ENCODE results near the gene FBN1. TPM values are rescaled to one million over a fixed set of nuclear protein-coding genes. Genes with fewer than 3 reads are reported as not detected.

Gene FBN1
- total RNA-seq, 1 donor from 2014 or later: 1,183 TPM

- H3K4me1 Mint-ChIP-seq (ENCODE audit: low read depth): peaks cover 53% of the 10 kb centered on the region
- H3K9me3 Mint-ChIP-seq (ENCODE audit: low read depth): no peaks in the 10 kb centered on the region
- DNase-seq (ENCODE audit: low spot score): no peak
- peak overlapping the region; percentile 91 for H3K27ac Mint-ChIP-seq (ENCODE audit: unreplicated experiment)
- no peaks in the 10 kb centered on the region for H3K27me3 Mint-ChIP-seq (ENCODE audit: low read depth)
- TF ChIP-seq, protein P1, sequence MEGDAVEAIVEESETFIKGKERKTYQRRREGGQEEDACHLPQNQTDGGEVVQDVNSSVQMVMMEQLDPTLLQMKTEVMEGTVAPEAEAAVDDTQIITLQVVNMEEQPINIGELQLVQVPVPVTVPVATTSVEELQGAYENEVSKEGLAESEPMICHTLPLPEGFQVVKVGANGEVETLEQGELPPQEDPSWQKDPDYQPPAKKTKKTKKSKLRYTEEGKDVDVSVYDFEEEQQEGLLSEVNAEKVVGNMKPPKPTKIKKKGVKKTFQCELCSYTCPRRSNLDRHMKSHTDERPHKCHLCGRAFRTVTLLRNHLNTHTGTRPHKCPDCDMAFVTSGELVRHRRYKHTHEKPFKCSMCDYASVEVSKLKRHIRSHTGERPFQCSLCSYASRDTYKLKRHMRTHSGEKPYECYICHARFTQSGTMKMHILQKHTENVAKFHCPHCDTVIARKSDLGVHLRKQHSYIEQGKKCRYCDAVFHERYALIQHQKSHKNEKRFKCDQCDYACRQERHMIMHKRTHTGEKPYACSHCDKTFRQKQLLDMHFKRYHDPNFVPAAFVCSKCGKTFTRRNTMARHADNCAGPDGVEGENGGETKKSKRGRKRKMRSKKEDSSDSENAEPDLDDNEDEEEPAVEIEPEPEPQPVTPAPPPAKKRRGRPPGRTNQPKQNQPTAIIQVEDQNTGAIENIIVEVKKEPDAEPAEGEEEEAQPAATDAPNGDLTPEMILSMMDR (IDR thresholded peaks at IDR 0.05): no peak
- no peak overlapping the region for H3K4me3 Mint-ChIP-seq (ENCODE audit: unreplicated experiment)
- H3K36me3 Mint-ChIP-seq (ENCODE audit: low read depth): peaks cover 65% of the 10 kb centered on the region
Measured at GRCh38 chr15:48494631-48495030, 150.9 kb downstream of the FBN1 start.

DNA sequence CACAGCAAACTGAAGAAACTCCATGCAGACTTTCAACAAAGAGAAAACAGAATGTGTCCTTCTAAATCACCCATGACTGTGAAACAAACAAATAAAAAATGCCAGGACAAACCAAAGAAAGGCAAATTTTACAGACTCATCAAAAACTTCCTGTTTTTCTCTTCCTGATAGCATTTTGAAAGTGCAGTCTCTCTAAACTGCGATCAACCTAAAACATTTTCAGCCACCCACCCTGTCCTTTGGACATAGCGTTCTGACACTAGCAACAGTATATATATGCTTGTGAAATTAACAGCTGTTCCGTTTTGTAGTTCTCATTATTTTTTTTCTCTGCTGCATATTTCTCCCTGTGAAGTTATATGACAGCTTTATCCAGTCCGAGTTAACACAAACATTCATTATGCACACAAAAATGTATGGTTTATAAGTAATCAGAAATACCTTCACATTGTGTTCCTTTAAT is 151.7 kb downstream of the FBN1 start:
- no peak for DNase-seq (ENCODE audit: low spot score)
- peak overlapping the region; percentile 91 for H3K27ac Mint-ChIP-seq (ENCODE audit: unreplicated experiment)
- H3K4me1 Mint-ChIP-seq (ENCODE audit: low read depth): peaks cover 53% of the 10 kb centered on the region
- TF ChIP-seq, protein P1 (IDR thresholded peaks at IDR 0.05): no peak
- peaks cover 64% of the 10 kb centered on the region for H3K36me3 Mint-ChIP-seq (ENCODE audit: low read depth)
- H3K27me3 Mint-ChIP-seq (ENCODE audit: low read depth): no peaks in the 10 kb centered on the region
- no peaks in the 10 kb centered on the region for H3K9me3 Mint-ChIP-seq (ENCODE audit: low read depth)
- peak overlapping the region; percentile 17 for H3K4me3 Mint-ChIP-seq (ENCODE audit: unreplicated experiment)

- Mint-ChIP-seq H3K9me3 (ENCODE audit: low read depth) (no peaks in the 10 kb centered on the region), H3K36me3 (ENCODE audit: low read depth) (peaks cover 61% of the 10 kb centered on the region), H3K4me1 (ENCODE audit: low read depth) (peaks cover 53% of the 10 kb centered on the region), H3K4me3 (ENCODE audit: unreplicated experiment) (no peak overlapping the region), H3K27me3 (ENCODE audit: low read depth) (no peaks in the 10 kb centered on the region), H3K27ac (ENCODE audit: unreplicated experiment) (peak overlapping the region; percentile 91)
- TF ChIP-seq, protein P1 (IDR thresholded peaks at IDR 0.05): no peak
- DNase-seq (ENCODE audit: low spot score): no peak
Measured at GRCh38 chr15:48493084-48493762, 152.3 kb downstream of the FBN1 start.

DNA sequence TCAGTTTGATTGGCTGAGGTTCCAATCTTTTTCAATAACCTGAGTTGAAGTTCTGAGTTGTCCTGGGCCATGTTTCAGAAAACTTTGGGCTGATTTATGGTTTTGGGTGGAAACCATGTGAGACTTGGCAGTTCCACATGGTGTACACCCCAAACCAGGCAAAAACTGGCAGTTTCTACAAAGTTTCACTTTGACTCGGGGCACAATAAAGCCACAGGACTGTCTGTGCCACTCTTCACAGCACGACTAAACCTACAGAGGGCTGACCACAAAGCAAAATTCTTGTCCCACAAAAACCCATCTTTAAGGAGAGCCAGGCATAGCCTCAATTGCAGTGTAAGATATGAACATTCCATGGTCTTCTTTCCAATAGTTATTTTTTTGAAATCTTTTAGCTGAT is 159.3 kb downstream of the FBN1 start:
- Mint-ChIP-seq H3K27ac (ENCODE audit: unreplicated experiment) (peak overlapping the region; percentile 4), H3K4me3 (ENCODE audit: unreplicated experiment) (no peak overlapping the region), H3K4me1 (ENCODE audit: low read depth) (peaks cover 29% of the 10 kb centered on the region), H3K9me3 (ENCODE audit: low read depth) (no peaks in the 10 kb centered on the region), H3K36me3 (ENCODE audit: low read depth) (peaks cover 68% of the 10 kb centered on the region), H3K27me3 (ENCODE audit: low read depth) (no peaks in the 10 kb centered on the region)
- TF ChIP-seq, protein P1 (IDR thresholded peaks at IDR 0.05): no peak
- no peak for DNase-seq (ENCODE audit: low spot score)

DNA sequence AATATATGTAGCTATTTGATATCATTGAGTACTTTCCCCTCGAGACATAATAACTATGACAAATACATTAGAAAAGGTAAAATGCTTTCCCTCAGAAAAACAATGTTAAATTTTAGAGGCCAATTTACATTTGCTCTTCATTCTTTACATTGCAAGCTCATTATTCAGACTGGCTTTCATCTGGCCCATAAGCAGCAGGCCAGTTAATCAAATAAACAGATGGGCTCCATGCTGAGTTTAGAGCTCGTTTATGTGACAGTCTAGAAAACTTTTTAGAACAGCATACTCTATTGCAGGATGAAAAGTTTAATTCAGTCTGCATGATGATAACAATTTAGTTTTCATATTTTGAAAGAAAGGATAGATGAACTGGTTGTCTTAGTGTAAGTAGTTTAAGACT is 163.7 kb downstream of the FBN1 start:
- no peaks in the 10 kb centered on the region for H3K27me3 Mint-ChIP-seq (ENCODE audit: low read depth)
- no peak for DNase-seq (ENCODE audit: low spot score)
- TF ChIP-seq, protein P1 (IDR thresholded peaks at IDR 0.05): no peak
- peaks cover 61% of the 10 kb centered on the region for H3K4me1 Mint-ChIP-seq (ENCODE audit: low read depth)
- H3K9me3 Mint-ChIP-seq (ENCODE audit: low read depth): no peaks in the 10 kb centered on the region
- peak overlapping the region; percentile 62 for H3K27ac Mint-ChIP-seq (ENCODE audit: unreplicated experiment)
- H3K4me3 Mint-ChIP-seq (ENCODE audit: unreplicated experiment): no peak overlapping the region
- H3K36me3 Mint-ChIP-seq (ENCODE audit: low read depth): peaks cover 60% of the 10 kb centered on the region

Measured in chondrocyte (in vitro differentiated cells).